ENCODE data around the gene HOXA5.

DNA sequence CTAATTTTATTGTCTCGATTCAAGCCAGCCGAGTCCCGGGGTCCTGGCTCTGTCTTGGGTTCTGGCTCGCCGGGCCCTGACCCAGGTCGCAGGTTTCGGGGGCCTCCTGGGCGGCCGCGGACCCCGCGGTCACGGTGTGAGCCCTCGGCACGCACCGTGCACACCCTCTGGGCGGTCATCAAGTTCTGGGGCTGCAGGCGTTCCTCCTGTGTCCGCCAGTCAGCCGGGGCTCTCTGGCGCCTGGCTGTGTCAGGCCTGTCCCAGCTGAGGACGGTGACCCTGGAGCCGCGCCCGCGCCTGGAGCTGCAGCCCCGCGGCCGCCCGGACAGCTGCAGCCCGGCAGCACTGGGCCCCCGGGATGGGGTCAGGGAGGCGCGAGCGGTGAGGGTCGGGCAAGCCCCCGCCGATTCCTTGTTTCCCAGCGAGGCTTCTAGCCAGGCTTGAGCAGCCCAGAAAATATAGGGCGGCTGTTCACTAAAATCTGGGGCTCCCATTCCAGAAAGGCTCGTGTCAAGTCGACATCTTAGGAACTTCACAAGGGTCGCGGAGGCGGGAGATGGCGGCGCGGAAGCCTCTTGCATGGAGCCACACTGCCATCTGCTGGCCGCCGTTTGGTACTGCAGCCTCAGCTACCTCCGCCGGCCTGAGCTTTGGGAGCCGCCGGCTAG lies 17.2 kb upstream of the HOXA5 start:
- TF ChIP-seq POLR2AphosphoS5 (IDR thresholded peaks at IDR 0.05; ENCODE audit: low read depth, low read length) (no peak), POLR2A (IDR thresholded peaks at IDR 0.05; ENCODE audit: low read depth, low read length) (no peak)

Measured in GM12891 (cell line).